Tibial nerve (tissue), 4 donors: ENCODE measurements around the gene APELA.

Experiments
- EP300 ChIP-seq, 2 donors: sonication (generic); formaldehyde crosslinking; IDR thresholded peaks; one replicate each; pipeline ENCODE4 v1.6.1; 2017; ENCODE audit warnings: antibody characterized with exemption in 2 of 2, mild to moderate bottlenecking in 1 of 2
- POLR2A ChIP-seq, 2 donors: fragments of 450-650 bp; IDR thresholded peaks; one replicate each; pipeline ENCODE4 v1.6.1; 2017; ENCODE audit warnings: antibody characterized with exemption in 2 of 2, mild to moderate bottlenecking in 2 of 2, moderate library complexity in 2 of 2
- TF ChIP-seq, protein P1 (sequence below), 5 experiments: fragments of 200-600 bp in 3 of 5; fragments of 450-650 bp in 2 of 5; sonication (generic) in 3 of 5; IDR thresholded peaks; one replicate each; pipeline ENCODE4 v1.5.1; 2016 to 2019; ENCODE audit warnings: antibody characterized with exemption in 5 of 5, mild to moderate bottlenecking in 3 of 5, moderate library complexity in 2 of 5

- TF ChIP-seq, protein P1, sequence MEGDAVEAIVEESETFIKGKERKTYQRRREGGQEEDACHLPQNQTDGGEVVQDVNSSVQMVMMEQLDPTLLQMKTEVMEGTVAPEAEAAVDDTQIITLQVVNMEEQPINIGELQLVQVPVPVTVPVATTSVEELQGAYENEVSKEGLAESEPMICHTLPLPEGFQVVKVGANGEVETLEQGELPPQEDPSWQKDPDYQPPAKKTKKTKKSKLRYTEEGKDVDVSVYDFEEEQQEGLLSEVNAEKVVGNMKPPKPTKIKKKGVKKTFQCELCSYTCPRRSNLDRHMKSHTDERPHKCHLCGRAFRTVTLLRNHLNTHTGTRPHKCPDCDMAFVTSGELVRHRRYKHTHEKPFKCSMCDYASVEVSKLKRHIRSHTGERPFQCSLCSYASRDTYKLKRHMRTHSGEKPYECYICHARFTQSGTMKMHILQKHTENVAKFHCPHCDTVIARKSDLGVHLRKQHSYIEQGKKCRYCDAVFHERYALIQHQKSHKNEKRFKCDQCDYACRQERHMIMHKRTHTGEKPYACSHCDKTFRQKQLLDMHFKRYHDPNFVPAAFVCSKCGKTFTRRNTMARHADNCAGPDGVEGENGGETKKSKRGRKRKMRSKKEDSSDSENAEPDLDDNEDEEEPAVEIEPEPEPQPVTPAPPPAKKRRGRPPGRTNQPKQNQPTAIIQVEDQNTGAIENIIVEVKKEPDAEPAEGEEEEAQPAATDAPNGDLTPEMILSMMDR (IDR thresholded peaks at IDR 0.05), result no peak
- TF ChIP-seq EP300 (IDR thresholded peaks at IDR 0.05), result no peak
- TF ChIP-seq POLR2A (IDR thresholded peaks at IDR 0.05), result no peak
These were observed 53.7 kb downstream of the APELA start for GRCh38 chr4:164930647-164931046.
